ENCODE measurements around the gene SPINK5.

Gene SPINK5

DNA sequence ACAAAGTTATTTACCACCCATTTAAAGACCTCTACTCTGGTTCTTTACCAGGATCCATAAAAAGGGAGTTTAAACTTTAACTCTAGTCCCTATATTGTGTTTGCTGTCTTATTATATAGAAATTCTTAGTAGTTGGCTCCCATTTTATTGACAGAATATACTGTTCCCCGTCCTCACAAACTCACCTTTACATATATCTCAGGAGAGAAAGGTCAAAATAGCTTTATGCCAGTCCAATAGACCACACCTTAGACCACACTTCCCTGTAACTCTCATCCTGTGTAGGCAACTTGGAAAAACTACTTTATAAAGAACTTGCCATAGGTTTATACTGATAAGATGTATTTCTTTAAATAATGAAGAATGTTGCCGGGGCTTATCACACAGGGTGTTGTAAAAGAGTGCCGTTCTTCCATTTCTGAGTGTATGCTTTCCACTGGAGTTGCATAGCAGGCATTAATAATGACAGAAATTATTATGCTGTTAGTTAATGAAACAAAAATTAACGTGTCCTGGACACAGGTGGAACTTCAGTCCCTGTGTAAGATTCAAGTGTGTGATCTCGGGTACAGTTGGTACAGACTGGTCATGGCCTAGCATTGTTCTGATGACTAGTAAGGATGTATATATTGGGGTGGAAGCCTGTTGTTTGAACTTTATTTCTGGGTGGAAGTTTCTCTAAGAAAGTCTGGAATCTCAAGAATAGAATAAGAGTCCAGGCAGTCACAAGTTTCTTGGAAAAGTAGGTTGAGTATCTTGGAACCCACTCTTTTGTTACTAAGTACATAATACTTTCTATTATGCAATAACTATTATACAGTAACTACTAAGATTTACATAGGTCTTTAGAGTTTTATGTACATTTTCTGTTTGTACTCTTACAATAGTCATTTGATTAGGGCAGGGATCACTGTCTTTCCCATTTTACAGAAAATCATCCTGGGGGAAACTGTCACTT is 71.6 kb downstream of the SPINK5 start:
- DNase-seq = no peak
- TF ChIP-seq POLR2A (IDR thresholded peaks at IDR 0.05; ENCODE audit: low read length) (no peak), GATA1 (IDR thresholded peaks at IDR 0.05; ENCODE audit: low read depth, low read length) (no peak)

DNA sequence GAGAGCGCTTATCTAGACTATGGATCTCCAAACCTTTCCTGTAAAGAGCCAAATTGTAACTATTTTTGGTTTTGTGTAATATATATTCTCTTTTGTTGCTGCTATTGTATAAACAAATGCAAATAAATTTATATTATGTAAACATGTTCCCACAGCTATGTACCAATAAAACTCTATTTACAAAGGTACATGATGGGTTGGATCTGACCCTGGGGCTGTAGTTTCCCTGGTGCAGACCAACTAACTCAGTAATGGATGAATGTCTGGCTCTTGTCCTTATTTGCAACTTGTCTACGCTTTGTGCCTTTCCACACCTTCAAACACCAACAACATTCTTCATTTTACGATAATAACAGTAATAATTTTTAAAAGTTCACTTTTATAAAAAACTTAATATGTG is 77.1 kb downstream of the SPINK5 start:
- DNase-seq = no peak
- no peak for TF ChIP-seq GATA1 (IDR thresholded peaks at IDR 0.05; ENCODE audit: low read depth, low read length)
- TF ChIP-seq POLR2A (IDR thresholded peaks at IDR 0.05; ENCODE audit: low read length) = no peak

DNA sequence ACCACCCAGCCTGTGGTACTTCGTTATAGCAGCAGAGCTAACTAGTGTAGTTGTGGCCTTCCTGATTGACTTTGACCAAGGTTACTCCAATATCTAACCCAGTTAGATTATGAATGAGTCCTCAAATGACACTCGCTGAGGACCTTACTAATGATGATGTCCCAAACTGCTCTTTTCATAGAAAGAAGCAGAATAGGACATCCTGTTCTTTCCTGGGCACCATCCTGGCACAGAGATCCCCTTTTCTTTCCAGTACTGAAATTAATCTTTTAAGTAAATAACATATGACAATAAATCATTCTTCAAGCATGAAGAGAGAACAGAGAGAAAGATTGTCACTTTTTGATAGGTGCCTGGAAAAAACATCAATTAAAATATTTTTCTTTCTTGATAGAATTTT is 77.9 kb downstream of the SPINK5 start:
- no peak for TF ChIP-seq GATA1 (IDR thresholded peaks at IDR 0.05; ENCODE audit: low read depth, low read length)
- no peak for TF ChIP-seq POLR2A (IDR thresholded peaks at IDR 0.05; ENCODE audit: low read length)

GRCh38 chr5:148145916-148146315 is 82.1 kb downstream of the SPINK5 start:
- TF ChIP-seq GATA1 (IDR thresholded peaks at IDR 0.05; ENCODE audit: low read depth, low read length) = no peak
- TF ChIP-seq POLR2A (IDR thresholded peaks at IDR 0.05; ENCODE audit: low read length) = no peak
- DNase-seq = no peak

More for the DNA sequence above, 77.9 kb downstream of the SPINK5 start:
- DNase-seq = no peak

DNA sequence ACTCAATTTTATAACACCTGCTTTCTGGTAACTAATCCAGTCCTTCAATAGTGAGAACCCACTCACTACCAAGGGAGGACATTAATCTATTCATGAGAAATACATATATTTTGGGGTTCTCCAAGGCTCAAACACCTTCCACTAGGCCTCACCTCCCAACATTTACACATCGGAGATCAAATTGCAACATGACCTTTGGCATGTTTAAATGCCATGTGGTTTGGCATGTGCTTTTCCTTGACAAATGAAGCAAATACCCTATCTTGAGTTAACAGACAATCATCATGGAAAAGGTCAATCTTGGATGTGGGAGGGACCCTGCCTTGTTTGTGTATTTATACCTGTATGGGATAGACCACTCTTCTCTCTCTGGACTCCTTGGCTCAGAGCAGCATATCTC is 82.7 kb downstream of the SPINK5 start:
- TF ChIP-seq POLR2A (IDR thresholded peaks at IDR 0.05; ENCODE audit: low read length) = no peak
- no peak for TF ChIP-seq GATA1 (IDR thresholded peaks at IDR 0.05; ENCODE audit: low read depth, low read length)
- DNase-seq = no peak

DNA sequence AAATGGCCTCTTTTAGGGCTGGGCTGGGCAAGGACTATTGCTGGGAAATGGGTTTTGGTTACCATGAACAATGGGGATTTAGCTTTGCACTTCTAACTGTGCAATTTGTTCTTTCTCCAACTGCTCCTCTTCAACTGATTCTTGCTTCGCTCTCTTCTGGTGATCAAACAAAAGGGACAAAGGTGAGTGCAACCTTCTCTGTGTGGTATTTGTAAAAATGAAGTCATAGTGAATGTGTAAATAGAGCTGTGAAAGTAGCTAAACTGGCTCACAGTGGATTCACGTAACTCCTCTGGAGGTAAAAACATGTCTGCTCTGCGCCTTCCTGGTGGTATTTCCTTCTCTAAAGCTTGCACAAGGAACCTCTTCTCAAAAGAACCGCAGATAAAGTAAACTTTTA is 83.6 kb downstream of the SPINK5 start:
- no peak for TF ChIP-seq GATA1 (IDR thresholded peaks at IDR 0.05; ENCODE audit: low read depth, low read length)
- no peak for TF ChIP-seq POLR2A (IDR thresholded peaks at IDR 0.05; ENCODE audit: low read length)
- no peak for DNase-seq

- TF ChIP-seq POLR2A (IDR thresholded peaks at IDR 0.05; ENCODE audit: low read length) = no peak
- no peak for TF ChIP-seq GATA1 (IDR thresholded peaks at IDR 0.05; ENCODE audit: low read depth, low read length)
- DNase-seq = no peak
Observed at GRCh38 chr5:148151872-148152271, 88.1 kb downstream of the SPINK5 start.

- TF ChIP-seq GATA1 (IDR thresholded peaks at IDR 0.05; ENCODE audit: low read depth, low read length) (no peak), POLR2A (IDR thresholded peaks at IDR 0.05; ENCODE audit: low read length) (no peak)
- no peak for DNase-seq
Observed at GRCh38 chr5:148152781-148153180, 89.0 kb downstream of the SPINK5 start.

- no peak for DNase-seq
- TF ChIP-seq POLR2A (IDR thresholded peaks at IDR 0.05; ENCODE audit: low read length) (no peak), GATA1 (IDR thresholded peaks at IDR 0.05; ENCODE audit: low read depth, low read length) (no peak)
Observed at GRCh38 chr5:148156609-148157008, 92.8 kb downstream of the SPINK5 start.

GRCh38 chr5:148162038-148162437 is 98.3 kb downstream of the SPINK5 start:
- TF ChIP-seq GATA1 (IDR thresholded peaks at IDR 0.05; ENCODE audit: low read depth, low read length) = no peak
- TF ChIP-seq POLR2A (IDR thresholded peaks at IDR 0.05; ENCODE audit: low read length) = no peak

DNA sequence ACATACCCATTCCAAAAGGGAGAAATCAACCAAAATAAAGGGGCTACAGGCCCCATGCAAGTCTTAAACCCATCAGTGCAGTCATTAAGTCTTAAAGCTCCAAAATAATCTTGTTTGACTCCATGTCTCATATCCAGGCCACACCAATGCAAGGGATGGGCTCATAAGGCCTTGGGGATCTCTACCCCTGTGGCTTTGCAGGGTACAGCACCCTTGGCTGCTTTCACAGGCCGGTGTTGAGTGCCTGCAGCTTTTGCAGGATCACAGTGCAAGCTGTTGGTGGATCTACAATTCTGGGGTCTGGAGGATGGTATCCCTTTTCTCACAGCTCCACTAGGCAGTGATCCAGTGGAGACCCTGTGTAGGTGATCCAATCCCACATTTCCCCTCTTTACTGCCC is 99.6 kb downstream of the SPINK5 start:
- no peak for TF ChIP-seq GATA1 (IDR thresholded peaks at IDR 0.05; ENCODE audit: low read depth, low read length)
- TF ChIP-seq POLR2A (IDR thresholded peaks at IDR 0.05; ENCODE audit: low read length) = no peak
- no peak for DNase-seq

More at GRCh38 chr5:148162038-148162437, 98.3 kb downstream of the SPINK5 start:
- DNase-seq = no peak

GRCh38 chr5:148166550-148167283 is 102.9 kb downstream of the SPINK5 start:
- TF ChIP-seq GATA1 (IDR thresholded peaks at IDR 0.05; ENCODE audit: low read depth, low read length) = no peak
- TF ChIP-seq POLR2A (IDR thresholded peaks at IDR 0.05; ENCODE audit: low read length) = no peak
- no peak for DNase-seq

- TF ChIP-seq POLR2A (IDR thresholded peaks at IDR 0.05; ENCODE audit: low read length) (no peak), GATA1 (IDR thresholded peaks at IDR 0.05; ENCODE audit: low read depth, low read length) (no peak)
- DNase-seq = no peak
Observed at GRCh38 chr5:148168246-148168645, 104.5 kb downstream of the SPINK5 start, which contains the start of gene SPINK14. Gene SPINK14 (plus strand): TSS chr5:148168546. CDS start chr5:148169733, 1,187 bp downstream.

GRCh38 chr5:148172377-148172776 is 108.6 kb downstream of the SPINK5 start:
- TF ChIP-seq GATA1 (IDR thresholded peaks at IDR 0.05; ENCODE audit: low read depth, low read length) (no peak), POLR2A (IDR thresholded peaks at IDR 0.05; ENCODE audit: low read length) (no peak)
- DNase-seq = no peak

Measured in erythroblast (primary cell).